T-helper 1 cell treated with Interleukin-12 subunit alpha and Interleukin-12 subunit beta and Interleukin-4 antibody, amounts not matched to agents 30 ng/mL and 1 ng/mL, for 36 hours (primary cell): ENCODE data around the gene CSF1. TPM values are rescaled to one million over a fixed set of nuclear protein-coding genes. Genes with fewer than 3 reads are reported as not detected.

Experiments used
- intact Hi-C: fragments of 100-400 bp; cut with micrococcal nuclease; formaldehyde crosslinking; loops from one replicate; pipeline ENCODE4 v1.15.1; 2024
- total RNA-seq: library from RNA; stranded (reverse); gene quantifications from 2 replicates; pipeline ENCODE4 v1.2.3, GENCODE V29; 2022

Gene CSF1
- total RNA-seq, 1 donor from 2014 or later = 216 TPM

DNA sequence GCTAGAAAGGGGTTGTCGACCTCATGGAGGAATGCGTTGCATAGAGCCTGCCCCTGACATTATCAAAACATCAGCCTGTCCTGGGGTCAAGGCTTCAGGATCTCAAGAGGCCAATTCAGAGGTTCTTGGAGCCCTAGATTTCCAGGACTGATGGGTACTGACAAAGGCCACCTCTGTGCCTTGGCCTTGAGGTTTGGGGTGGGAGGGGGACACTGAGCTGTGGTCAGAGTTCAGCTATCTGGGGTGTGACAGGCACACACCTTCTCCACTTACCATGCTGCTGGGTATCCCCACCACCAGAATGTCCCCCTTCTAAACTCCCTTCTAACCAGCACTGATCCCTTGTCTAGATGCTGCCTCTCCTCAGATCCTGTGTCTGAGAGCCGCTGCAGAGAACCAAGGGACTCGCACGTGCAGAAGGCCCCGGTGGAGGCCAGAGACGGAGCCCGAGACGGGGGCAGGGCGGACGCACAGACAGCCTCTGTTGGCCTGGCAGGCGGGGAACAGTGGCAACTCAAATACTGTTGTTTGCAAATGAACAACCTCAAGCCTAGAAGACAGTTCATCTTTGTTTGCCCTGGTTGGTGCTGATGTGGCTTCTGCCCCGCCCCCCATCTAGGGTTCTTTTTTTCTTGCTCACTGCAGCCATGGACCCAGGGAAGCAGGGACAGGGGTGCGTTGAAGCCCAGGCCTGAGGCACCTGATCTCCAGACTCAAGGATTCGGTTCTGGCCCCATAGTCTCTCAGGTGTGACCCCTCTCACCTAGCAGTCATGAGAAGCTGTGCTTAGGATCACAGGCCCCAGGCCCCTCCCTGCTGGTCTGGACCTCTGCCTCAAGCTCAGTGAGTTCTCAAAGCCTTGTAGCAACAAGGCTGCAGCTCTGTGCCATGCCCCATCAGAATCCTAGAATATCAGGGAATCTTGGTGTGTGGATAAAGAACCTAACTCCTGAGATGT, 28.1 kb upstream of the CSF1 start:
- intact Hi-C loops = no loop called here

DNA sequence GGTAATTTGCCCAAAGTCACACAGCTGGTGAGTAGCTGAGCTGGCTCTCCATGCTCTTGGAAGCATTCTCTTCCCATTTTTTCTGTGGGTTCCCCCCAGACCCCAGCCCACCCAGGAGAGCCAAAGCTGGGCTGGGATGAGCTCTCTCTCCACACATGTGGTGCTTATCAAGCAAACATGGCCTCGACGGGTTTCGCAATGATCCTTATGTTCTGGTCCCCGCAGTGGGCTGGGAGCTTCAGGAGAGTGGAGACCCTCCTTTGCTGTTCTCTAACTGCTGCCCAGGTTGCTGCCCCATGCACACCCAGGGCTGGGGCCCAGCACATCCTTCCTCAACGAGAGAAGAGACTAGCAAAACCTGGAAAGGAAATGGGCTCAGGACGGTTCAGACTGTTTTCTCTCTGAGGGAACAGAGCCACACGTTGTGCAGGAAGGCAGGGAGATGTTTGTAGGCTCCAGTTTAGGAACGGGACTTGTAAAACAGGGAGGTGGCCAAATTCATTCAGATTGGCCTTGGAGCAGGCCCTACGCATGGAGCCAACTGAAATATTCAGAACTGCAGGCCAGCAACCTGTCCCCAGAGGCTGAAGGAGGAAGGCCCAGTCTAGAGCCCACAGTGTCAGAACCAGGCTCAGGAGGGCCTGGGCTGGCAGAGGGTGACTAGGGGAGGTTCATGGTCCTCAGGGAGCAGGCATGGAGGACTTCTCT, 27.2 kb upstream of the CSF1 start:
- intact Hi-C loops = no loop called here

DNA sequence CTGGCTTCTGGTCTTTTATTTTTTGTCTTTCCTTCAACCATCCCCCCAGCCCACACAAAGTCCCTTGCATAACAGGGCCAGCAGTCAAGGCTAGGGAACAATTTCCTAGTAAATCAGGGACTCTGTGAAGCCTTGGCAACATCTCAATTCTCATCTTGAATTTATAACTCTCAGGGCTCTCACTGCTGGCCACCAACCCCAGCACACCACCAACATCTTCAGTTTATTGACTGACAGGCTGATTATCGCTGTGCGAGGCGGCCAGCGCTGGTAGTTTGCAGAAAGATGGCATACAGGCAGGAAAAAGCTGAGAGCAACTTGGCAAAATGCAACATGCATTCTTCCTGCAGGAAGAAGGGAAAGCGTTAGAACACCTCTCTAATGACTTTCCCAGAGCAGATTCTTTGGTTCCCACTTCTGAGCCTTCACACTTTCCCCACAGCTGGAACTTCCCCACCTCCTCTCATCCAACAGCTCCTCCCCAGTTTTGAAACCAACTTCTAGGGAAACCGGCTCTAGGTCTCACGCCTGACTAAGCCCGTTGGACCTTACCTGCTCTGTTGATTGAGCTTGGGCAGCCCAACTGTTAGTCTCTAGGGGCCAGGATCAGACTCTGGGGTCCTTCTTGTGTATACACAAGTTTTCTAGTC, 26.3 kb upstream of the CSF1 start:
- intact Hi-C loops = no loop called here

DNA sequence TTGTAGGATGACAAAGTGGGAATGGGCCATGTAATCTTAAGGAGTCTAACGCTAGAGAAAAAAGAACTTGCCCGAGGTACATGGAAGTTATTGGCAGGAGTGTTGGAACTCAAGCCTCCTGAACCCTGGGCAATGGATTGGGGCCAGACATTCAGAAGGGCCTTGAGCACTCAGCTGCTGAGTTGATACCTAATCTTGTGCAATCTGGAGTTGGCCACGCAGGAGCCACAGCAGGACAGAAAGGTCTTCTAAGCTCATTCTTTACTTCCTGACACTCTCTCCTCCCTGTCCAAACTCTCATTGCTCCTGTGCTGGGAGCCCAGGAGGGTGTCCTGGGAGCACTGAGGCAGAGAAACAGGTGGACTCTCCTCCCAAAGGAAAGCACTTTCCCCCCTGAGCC, 25.1 kb upstream of the CSF1 start:
- intact Hi-C loops = no loop called here

DNA sequence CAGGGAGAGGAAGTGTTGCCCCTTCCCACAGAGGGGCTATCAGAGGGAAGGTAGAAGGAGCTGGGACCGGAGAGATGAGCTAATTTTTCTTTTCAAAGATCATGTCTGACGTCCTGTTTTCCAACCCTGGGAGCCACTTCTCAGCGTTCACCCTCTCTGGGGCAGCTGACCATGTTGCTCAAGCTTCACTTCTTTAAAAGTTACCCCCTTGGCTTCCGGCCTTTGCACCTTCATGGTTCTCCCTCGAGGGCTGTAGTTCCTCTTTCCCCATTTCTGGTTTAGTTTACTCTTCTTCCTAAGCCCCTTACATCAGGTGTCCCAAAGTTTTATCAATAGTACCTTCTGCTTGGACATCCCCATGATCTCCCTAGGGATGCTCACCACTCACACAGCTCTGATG, 23.8 kb upstream of the CSF1 start:
- intact Hi-C loops = no loop called here

DNA sequence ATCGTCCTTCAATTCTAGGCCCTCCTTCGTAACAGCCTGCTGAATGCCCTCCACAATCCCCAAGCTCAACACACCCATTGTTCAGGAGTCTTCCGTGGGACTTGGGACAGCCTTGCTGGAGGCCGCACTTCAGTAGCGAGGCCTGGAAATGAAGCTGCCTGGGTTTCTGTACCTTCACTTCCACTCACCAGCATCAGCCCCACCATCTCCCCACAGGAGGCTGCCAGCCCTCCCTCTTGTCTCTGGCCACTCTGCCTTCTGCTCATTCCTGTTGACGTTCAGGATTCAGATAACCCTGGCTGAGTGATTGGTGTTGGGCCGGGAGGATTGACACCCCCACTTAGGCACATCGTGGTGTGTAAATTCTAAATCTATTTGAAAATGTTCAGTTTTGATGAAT, 23.4 kb upstream of the CSF1 start:
- intact Hi-C loops = no loop called here

DNA sequence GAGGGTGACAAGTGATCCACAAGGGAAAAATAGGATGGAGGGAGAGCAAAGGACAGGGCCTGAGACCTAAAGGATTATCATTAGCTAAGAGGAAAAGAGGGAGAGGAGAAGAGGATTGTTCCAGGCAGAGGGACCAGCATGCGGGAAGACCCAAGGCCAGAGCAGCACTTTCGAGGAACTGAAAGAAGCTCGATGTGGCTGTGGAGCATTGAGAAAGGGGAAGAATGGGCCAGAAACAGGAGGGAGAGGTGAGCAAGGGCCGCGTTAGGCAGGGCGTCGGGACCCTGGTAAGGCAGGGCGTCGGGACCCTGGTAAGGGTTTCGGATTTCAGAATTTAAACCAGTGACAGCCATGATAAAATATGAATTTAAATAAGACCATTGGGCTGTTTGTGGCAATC, 22.8 kb upstream of the CSF1 start:
- intact Hi-C loops = no loop called here

DNA sequence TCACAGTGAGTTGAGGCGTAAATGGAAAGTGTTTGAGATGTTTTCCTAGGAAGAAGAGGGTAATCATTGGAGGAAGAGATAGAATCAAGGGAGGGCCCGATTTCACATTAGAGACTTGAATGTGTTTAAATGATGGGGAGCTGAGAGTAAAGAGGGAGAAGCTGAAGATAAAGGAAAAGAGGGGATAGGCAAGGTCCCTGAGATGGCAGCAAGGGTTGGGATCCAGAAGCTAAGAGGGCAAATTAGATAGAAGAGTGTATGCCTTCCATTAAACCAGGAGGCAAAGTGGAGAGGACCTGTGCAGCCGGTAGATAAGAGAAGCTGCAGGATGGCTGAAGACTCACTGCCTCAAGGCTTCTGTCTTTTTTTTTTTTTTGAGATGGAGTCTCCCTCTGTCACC, 21.6 kb upstream of the CSF1 start:
- intact Hi-C loops = no loop called here

DNA sequence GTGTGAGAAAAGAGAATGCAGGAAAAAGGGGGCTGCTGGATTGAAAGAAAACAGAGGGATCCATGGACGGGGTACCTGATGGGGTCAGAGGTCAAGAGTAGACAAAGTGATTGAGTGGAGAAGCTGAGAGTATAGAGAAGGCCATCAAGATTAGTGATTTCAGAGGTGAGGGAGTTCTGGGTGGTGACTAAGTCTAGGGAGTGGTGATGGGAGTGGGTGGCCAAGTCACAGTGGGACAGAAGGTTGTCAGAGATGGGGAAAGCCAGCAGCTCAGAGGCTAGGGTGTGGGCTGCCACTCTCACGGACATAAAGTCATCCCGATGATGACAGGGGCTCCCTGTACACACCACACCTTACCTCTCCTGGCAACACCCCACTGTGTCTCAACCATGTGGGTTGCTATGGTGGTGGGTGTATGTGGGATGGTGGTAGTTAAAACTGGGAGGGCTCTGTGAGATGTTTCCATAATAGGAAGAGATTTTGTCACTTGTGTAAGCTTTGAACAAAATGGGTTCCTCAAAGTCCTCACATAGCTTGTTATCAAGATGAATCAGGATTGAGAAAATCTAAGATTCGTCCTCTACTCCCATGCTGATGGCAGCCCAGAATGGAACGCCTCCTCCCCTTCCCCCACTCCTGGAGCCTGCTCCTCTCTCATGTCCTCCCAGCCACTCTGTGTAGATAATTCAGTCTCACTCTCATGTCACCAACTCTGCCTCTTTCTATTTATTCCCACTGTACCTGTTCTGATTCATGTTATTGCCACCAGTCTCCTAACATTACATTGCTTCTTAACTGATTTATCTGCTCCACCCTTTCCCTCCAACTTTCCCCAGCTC, 20.3 kb upstream of the CSF1 start:
- intact Hi-C loops = no loop called here

DNA sequence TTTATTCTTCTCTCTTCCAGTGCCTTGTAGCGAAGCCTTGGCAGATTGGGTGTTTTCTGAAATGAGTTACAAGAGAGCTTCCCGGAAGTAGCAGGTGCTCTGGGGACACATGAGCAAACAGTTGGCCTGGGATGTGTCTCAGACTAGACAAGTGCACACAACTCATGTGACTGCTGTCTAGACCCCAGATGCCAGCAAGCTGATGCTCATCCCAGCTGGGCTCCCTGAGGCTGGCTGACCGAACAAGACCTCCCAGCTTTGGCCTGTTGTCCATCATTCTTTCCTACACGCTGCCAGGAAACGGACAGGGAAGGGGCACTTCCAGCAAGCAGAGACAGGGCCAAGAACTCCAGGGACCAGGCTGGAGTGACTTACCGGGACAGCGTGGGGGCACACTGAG, 18.7 kb upstream of the CSF1 start:
- intact Hi-C loops = no loop called here

DNA sequence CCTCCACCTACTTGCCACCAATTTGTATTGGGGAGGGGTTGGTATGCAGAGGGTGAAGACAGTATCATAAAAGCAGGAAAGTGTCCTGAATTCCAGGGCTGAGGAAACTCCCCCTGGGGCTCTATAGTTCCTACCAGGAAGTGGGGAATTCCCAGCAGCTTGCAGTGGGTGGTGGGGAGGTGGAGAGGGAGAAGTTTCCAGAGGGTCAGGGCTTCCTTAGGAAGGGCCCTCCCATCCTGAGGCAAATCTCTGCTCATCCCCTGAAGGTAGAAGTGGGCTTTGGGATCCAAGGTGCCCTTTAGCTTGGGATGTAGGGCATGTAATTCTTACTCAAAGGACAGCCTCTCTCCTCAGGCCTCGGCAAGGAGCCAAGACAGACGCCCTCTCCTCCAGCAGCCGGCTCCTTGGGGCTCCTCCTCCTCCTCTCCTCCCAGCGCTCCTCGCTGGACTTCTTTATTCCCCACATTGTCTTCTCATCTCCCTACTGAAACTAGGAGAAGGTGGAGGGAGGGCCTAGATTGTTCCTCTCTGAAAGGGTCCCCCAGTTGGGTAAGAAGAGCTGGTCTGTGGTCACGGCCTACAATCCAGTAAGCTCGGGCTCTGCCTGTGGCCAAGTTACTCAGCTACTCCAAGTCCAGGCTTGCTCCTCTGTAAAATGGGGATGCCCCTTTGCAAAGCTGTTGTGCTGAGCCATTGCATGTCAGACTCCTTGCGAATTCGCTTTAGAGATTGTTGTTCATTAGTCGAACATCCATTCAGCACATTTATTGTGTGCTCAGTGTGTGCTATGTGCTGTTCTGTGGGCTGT, 17.9 kb upstream of the CSF1 start:
- intact Hi-C loops = no loop called here

DNA sequence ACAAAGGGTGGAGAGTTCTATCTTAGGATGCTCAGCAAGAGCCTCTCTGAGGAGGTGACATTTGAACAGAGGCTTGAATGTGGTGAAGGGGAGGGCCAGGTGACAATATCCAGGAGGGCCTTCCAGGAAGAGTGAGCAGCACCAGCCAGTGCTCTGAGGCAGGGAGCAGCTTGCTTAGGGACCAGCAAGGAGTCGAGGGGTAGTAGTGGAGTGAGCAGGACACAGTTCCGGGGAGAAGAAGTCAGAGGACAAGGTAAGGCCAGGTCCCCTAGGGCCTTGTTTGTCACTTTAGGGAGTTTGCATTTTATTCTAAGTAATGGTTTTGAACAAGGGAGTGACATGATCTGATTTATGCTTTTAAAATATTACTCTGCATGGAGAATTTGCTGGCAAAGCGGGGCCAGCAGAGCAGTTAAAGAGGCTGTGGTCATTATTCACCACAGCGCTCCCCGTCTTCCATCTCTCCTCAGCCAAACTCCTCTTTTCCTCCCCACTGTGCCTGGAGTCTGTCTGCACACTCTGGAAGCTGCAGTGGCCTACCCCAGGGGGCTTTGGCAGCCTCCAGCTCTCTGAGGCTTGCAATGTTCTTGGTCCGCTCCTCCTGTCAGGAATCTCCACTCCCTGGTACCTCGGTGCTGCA, 17.0 kb upstream of the CSF1 start:
- intact Hi-C loops = no loop called here

DNA sequence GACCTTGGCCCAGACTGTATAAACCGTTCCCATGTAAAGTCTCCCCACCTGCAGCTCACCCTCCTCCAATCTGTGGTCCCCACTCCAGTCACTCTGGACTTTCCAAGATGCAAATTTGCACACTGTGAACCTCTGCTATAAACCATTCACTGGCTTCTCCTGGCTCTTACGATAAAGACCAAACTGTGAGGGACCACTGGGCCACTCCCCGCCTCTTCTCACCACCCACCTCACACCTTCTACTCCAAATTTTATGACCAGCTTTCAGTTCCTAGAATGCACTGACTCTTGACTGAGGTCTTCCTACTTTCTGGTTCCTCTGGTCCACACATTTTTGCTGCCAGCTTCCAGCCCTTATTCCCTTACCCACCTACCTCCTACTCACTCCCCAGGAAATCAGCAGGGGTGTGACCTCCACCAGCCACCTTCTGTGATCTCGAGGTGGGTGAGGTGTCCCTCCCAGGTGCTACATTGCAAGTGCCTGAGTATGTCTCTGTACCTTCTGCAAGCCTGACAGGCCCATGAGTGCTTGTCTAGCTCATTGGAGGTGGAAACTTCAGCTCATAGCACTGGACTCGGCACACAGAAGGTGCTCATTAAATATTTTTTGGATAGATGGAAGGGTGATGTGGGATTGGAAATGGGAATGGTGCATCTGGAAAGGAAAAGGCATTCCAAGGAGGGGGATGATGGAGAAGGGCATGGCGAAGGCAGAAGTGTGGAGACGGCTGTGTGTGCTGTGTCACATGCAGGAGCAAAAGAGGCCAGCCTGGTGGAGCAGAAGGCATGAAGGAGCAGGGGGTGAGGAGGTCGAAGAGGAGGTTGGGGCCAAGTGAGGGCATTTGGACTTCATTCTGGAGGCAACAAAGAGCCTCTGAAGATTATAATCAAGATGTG, 15.6 kb upstream of the CSF1 start:
- intact Hi-C loops = no loop called here

DNA sequence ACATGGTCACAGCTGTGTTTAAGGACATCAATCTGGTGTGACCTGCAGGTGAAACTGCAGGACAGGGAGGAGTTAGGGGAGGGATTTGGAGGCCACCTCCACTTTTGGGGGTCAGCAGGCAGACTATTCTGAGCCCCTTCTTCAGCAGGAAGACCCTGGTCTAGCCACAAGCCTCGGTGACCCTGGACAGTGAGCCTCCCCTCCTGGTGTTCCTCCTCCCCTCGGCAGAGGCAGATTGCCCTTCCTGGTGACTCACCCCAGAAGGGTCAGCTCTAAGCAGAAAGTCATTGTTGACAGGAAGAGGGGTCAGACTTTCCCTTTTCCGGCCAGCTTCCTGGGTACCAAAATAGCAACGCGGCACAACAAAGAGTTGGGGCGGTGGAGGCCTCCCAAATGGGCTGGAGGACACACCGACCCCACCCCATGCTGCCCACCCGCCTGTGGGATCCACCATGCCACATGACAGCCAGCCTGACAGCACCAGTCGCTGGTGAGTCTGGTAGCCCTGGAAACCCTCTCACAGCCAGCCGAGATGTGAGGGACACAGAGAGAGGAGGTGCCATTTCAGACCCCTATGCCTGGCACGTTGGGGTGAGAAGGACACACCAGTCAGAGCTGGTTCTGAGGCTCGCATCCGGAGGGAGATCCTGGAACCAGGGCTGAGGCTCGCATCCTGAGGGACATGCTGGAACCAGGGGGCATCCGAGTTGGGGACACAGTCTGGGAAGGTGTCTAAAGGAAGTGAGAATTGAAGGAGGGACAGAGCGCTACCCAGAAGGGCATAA, 14.7 kb upstream of the CSF1 start:
- intact Hi-C loops = loop anchor here (1.0 kb wide), 1 partner anchor 10 kb away; no protein-coding TSS in a partner anchor

DNA sequence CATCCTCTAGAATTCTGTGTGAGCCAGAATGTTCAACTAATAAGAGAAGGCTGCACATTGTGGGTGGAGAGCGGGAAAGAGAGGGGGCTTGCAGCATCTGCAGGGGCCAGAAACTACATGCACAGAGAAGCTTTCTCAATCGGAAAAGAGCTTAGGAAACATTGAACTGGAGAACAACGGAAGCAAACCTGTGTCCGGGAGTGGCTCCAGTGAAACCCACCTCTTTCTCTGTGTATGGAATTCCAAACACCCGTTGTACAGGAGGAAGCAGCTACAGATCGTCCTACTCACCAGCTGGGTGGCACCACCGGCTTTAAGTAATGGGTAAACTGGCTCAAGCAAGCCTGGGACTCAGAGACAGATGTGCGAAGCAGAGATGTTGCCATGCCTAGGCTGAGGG, 14.0 kb upstream of the CSF1 start:
- intact Hi-C loops = loop anchor here (1.0 kb wide), 1 partner anchor 10 kb away; no protein-coding TSS in a partner anchor

DNA sequence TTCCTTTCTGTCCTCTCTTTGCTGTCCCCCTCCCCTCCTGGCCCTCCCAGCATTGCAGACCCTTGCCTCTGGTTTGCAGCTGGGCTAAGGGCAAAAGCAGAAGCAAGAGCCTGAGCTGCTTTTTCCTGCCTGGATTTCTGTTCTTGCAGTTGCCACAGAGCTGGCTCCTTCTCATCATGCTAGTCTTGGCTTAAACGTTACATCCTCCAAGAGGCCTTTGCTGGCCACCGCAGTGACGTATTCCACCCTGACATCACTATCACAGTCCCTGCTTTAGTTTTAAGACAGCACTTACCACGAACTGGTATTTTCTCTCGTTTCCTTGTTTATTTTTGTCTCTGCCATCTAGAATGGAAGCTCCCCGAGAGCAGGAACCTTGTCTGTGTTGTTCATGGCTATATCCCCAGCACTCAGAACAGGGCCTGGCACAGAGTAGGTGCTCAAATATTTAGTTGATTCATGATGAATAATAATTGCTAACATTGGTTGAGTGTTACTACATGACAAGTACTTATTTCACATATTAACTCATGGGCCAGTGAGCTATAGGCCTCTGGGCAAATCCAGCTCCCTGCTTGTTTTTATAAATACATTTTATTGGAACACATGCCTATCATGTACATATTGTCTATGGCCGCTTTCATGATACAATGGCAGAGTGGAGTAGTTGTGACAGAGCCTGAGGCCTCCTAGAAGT, 13.2 kb upstream of the CSF1 start:
- intact Hi-C loops = no loop called here

DNA sequence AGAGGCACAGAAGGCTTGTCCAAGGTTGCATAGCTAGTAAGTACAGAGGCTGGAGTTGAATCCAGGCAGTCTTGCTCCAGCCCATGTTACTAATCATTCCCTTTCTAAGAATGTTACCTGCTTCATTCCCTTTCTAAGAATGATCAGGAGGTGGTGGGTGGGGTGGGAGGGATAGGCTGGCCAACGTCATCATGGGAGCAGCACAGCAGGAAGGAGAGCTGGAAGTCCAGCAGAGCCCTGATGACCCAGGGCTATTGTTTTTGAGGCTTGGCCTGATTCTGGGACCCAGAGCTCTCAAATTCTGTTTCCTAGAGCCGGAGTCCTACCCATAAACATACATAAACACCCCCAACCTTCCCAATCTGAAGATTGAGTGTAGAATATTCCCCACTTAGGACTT, 11.8 kb upstream of the CSF1 start:
- intact Hi-C loops = no loop called here
